LNCaP clone FGC (cell line): Measurements from ENCODE around the gene OTOG.

ENCODE experiments used
- DNase-seq: peaks from one replicate; pipeline ENCODE4 v3.0.0-alpha.2; 2011; ENCODE audit warnings: low read depth
- H3K4me3 ChIP-seq: 2 replicates; pipeline ENCODE4 v1.5.1; 2011; ENCODE audit warnings: mild to moderate bottlenecking, low read depth, low read length, control low read depth
- TF ChIP-seq, protein P1 (sequence below): IDR thresholded peaks from 2 replicates; pipeline ENCODE4 v1.5.1; 2012; ENCODE audit warnings: mild to moderate bottlenecking; ENCODE audit not compliant: control insufficient read depth, insufficient read depth; ENCODE audit errors: extremely low read depth

The OTOG gene

DNA sequence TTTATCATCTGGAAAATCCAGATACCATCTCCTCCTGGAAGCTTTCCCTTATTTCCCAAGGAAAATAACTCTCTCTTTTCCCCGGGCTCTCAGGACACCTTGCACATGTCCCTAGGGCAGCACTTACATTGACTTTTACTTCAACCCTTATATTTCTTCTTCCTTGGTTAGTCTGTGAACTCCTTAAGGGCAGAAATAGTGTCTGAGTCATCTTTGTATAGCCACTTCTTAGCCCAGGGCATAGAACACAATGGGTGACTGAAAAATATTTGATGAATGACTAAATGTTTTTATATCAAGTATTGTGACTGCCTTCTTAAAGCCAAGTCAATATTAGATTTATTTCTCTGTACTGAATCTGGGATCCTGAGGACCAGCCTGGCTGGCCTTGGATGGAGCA lies 126.9 kb downstream of the OTOG start:
- DNase-seq: no peak
- H3K4me3 ChIP-seq: no peak overlapping the region
- TF ChIP-seq, protein P1, sequence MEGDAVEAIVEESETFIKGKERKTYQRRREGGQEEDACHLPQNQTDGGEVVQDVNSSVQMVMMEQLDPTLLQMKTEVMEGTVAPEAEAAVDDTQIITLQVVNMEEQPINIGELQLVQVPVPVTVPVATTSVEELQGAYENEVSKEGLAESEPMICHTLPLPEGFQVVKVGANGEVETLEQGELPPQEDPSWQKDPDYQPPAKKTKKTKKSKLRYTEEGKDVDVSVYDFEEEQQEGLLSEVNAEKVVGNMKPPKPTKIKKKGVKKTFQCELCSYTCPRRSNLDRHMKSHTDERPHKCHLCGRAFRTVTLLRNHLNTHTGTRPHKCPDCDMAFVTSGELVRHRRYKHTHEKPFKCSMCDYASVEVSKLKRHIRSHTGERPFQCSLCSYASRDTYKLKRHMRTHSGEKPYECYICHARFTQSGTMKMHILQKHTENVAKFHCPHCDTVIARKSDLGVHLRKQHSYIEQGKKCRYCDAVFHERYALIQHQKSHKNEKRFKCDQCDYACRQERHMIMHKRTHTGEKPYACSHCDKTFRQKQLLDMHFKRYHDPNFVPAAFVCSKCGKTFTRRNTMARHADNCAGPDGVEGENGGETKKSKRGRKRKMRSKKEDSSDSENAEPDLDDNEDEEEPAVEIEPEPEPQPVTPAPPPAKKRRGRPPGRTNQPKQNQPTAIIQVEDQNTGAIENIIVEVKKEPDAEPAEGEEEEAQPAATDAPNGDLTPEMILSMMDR: no peak

DNA sequence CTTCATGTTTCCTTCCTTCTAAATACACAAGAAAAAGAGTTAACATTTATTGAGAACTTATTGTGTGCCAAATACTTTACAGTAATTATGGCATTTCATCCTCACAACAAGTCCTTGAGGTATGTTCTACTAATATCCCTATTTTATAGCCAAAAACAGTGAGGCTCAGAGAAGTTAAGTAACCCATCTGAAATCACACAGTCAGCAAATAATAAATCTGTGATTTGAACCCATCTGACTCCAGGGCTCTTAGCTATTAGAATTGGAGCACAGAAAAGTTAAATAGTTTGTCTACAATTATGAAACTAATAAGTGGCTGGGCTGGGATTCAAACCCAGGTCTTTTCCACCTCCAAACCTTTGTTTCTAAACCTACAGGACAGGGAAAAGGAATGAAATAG lies 135.8 kb downstream of the OTOG start:
- DNase-seq: no peak
- H3K4me3 ChIP-seq: no peak overlapping the region
- TF ChIP-seq, protein P1: no peak

DNA sequence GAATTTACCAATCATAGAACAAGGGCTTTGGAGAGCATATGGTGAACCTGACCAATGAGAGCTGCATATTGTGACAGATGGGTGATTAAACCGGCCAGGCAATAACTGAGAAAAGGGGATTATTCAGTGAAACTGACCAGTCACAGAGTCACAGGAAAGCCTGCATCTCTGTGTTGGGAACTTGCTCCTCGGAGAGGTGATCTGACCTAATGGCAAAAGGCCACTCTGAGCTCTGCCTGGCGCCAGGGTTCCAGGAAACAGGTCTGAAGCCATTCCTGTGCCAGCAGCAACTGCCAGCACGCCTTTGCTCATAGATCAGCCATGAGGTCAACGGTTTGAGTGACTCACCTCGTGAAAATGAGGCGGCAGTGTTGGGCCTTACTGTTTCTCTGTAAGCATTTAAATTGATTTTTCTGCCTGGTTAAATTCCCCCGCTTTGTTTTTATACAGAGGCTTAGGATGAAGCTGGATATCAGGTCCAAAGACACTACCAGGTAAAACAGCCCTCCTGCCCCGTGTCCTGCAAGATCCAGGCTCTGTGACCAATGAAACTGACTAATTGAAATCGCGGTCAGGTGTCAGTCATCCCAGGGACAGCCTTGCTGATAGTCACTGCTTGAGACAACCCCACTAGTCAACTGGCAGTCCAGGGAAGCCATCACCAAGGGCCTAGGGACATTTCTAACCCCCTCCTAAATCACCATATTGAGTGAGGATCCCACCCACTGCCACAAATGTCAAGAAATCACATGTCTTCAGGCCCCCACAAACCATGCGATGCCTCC lies 136.5 kb downstream of the OTOG start:
- peak; percentile 10 for DNase-seq
- no peak overlapping the region for H3K4me3 ChIP-seq

DNA sequence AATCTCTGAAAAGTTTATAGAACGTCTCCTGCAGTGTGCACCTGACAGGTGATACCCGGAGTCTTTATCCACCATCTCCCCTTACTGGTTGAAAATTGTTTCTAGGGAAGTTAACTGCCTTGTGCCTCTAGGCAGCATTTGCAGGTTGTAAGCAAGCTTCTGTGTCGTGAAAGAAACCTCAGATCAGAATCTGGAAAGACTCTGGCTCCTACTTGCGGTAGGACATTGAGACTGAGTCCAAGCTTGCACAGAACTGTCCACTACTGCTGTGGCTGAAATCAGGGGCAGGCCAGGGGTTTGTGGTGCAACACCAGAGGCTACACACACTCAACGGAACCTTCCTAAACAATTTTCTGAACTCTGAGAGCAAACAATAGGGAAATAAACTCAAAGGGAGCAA lies 137.5 kb downstream of the OTOG start:
- DNase-seq: no peak
- TF ChIP-seq, protein P1: no peak
- H3K4me3 ChIP-seq: no peak overlapping the region

More for the DNA sequence above, 136.5 kb downstream of the OTOG start:
- TF ChIP-seq, protein P1: no peak

DNA sequence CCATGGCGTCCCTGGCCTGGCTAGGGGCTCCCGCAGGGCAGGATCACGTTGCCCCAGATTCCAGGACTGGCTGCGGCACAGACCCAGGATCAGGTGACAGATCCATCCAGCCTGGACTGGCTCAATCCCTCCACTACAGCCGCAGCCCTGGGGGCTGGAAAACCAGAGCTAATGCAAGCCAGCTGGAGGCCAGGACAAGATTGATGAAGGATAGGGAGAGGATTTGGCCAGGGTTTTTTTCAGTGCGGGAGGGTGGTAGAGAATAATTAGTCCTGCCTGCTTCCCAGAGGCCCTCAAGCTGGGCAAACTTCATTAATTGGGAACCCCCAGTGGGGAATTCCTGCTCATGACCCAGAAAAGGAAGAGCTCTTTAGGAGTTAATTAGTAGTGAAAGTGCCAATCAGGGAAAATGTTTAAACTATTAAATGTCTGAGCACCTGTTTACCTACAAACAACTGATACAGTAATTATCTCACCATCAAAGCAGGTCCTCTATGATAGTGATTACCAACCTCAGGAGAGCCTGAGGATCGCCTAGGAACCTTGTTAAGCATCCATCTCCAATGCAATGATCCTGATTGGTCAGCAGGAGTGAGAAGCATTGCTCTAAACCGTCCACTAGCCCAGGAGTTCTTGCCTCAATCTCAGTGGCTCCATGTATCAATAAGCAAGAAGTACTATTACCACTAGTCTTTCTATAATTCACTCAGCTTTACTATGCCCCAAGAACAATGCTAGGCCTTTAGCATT lies 139.3 kb downstream of the OTOG start:
- DNase-seq: no peak
- H3K4me3 ChIP-seq: no peak overlapping the region
- TF ChIP-seq, protein P1: no peak

DNA sequence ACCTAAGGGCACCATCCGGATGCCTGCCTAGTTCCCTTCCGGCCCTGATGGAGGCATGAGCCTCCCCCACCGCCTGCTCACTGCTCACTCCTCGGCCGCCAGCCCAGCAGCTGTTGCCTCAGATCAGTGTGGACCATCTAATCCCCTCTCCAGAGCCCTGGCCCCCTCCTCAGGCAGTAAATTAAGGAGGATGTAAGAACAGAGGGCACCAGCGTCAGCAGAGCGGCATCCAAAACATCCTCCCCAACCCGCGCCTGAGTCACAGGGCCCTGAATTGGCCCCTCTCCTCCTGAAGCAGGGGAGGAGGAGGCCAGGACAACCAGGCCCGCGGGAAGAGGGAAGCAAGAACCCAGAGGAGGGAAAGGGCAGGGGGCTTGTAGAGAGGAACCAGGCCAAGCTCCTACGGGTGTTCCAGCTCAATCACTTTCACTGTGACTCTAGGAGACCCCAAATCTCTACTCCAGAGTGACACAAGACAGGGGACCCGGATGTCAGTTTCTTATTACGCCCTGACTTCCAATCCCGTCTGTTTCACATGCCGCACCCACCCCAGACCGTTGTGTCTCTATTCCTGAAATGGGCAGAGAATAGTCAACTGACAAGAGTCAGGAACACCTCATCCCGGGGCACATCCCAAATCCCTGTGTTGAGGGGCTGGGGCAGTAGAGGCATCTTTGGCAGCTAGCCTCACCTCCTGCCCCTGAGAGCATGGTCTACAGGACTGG lies 141.0 kb downstream of the OTOG start:
- no peak for DNase-seq
- TF ChIP-seq, protein P1: no peak
- H3K4me3 ChIP-seq: no peak overlapping the region
